HG03558 (cell line): ENCODE measurements around the gene ATP11C.
A peak's percentile ranks its signal among the peaks of the same experiment; 100 is the strongest.
"Not testable (repeated sequence)": the region's sequence is repeated elsewhere in the genome, so short reads cannot be mapped to it uniquely, and the experiment has no call there.

Experiments
- ATAC-seq: cut with Tn5 transposase; IDR thresholded peaks from one replicate; pipeline ENCODE4 v1.9.1; 2021; ENCODE audit warnings: moderate number of reproducible peaks; ENCODE audit not compliant: unreplicated experiment; ENCODE audit errors: extremely low read depth

Gene ATP11C

GRCh38 chrX:139929876-139930275 lies 3.0 kb downstream of the ATP11C start:
- no peak for ATAC-seq

DNA sequence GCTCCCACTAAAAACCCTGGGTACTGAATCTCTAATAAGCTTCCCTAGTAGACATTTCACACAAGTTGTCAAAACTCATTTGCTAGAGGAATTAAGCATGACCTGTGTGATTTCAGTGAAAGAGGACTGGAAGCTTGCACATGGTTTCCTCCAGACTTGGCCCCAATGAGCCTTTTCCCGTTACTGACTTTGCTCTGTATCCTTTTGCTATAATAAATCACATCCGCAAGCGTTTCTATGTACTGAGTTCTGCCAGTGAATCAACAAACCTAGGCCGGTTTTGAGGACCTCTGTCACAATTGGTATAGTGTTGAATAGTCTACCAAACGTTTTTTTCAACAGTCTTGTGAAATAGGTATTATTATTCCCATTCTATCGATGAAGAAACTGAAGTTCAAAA lies 8.2 kb downstream of the ATP11C start:
- ATAC-seq, result no peak

DNA sequence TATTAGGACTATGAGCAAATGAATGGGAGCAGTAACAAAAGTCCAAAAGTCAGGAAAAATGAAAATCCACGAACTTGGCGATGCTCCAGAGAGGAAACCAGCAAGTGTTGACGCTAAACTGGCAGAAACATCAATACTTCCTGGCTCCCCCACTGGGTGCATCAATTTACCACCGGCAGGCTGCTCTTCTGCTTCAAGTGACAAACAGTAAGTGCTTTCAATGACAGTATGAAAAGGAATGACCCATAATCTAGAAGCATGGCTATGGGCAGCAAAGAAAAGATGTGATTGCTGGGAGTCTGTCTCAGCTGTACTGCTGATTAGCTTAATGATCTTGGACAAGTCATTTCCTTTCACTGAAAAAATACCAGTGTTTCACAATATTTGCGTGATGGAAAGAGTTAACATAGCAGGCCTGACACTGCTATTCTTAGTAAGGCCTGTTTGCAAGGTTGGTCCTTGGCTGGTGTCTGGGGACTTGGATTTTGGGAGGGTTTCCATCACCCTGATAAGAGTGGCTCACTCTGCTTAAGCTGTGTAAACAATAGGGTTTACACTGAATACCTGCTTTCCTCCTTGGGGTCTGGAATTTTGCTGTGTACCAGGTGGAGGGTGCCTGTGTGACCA lies 8.7 kb downstream of the ATP11C start:
- no peak for ATAC-seq

- not testable (repeated sequence) for ATAC-seq
Observed at GRCh38 chrX:139921142-139921541, 11.7 kb downstream of the ATP11C start.

DNA sequence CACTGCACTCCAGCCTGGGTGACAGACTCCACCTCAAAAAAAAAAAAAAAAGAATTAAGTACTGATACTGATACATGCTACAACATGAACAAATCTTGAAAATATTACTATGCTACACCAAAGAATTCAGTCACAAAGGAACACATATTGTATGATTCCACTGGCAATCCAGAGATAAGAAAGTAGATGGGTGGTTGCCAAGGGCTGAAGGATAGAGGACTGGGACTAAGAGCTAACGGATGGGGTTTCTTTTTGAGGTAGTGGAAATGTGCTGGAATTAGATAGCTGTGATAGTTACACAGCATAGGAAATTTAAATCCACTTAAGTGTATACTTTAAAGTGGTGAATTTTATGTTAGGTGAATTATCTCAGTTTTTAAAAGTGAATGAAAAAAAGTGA lies 12.5 kb downstream of the ATP11C start:
- ATAC-seq, result no peak

DNA sequence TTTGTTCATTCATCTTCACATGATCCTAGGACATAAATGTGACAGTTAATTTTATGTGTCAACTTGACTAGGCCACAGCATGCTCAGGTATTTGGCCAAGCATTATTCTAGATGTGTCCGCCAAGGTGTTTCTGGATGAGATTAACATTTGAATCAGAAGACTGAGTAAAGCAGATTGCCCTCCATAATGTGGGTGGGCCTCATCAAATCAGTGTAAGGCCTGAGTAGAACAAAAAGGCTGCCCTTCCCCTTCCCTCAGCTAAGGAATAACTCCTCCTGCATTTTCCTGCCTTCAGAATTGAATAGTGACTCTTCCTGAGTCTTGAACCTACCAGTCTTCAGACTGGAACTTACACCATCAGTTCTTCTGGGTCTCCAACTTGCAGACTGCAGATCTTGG lies 18.4 kb downstream of the ATP11C start:
- no peak for ATAC-seq

- ATAC-seq, result peak; percentile 50
Observed at GRCh38 chrX:139909712-139910111, 23.1 kb downstream of the ATP11C start.

DNA sequence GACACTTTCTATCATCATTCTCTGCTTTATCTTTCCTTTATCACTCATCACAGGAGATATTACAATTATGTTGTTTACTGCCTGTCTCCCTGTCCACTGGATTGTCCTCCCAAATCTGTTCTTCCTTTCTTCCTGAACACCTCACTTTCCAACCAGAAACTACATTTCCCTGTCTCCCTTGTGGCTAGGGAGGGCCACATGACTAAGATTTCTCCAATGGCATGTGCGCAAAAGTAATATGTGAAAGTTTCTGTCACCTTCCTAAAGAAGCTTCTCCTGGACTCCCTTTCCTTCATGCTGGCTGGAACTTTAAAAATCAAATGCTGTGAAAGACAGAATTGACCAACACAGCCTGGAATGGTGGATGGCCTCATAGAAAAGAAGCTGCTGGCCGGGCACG lies 25.8 kb downstream of the ATP11C start:
- ATAC-seq, result no peak

DNA sequence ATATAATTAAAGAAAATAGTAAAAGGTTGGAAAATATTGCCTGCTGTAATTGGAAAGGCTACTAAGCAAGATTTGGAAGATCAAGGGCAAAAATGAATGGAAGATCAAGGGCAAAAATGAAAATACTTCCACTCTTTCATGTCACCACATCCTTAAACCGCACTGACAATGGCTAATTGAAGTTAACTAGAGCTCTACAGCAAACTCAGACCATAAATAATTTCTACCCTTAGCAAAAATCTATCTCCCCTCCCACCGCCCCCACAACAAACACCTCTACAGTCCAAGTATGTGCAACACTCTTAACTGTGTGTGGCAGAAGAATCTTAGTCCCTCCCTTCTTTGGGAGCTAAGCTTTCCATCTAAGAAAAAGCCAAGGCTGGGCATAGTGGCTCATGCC lies 27.1 kb downstream of the ATP11C start:
- ATAC-seq, result no peak

DNA sequence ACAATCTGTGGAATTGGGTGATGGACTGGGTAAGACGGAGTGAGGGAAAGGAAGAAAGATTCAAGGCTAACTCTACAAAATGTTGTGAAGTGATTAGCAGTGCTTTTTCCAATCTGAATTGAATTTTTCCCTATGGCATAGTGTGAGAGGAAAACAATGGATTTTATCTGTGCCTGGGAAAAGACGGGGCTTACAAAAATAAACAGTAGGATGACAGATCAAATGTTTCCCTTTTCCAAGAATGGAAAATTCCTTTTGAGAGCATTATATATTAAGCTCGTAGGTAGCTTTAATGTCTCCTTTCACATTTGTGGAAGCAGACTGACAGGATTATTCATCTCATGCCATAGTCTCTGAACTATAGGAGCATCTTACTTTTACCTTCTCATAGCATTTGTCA lies 27.8 kb downstream of the ATP11C start:
- no peak for ATAC-seq

DNA sequence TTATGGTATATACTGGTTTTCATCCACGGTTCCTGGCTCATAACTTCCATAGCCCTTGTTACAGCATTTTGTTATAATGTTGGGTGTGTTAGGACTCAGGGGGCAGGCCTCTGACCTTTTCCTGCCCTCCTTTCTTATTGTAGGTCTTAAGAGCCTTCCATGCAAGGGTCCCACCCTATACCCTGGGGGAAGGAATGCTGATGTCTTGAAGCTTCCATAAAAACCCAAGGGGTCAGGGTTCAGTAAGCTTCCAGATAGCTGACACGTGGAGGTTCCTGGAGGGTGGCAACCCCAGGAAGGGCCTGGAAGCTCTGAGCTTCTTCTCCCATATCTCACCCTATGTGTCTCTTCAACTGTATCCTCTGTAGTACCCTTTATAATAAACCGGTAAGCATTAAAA lies 29.6 kb downstream of the ATP11C start:
- ATAC-seq, result no peak

- ATAC-seq, result no peak
Observed at GRCh38 chrX:139902559-139902958, 30.3 kb downstream of the ATP11C start.

GRCh38 chrX:139898334-139898733 lies 34.5 kb downstream of the ATP11C start:
- no peak for ATAC-seq

GRCh38 chrX:139892512-139892911 lies 40.3 kb downstream of the ATP11C start:
- peak; percentile 67 for ATAC-seq

DNA sequence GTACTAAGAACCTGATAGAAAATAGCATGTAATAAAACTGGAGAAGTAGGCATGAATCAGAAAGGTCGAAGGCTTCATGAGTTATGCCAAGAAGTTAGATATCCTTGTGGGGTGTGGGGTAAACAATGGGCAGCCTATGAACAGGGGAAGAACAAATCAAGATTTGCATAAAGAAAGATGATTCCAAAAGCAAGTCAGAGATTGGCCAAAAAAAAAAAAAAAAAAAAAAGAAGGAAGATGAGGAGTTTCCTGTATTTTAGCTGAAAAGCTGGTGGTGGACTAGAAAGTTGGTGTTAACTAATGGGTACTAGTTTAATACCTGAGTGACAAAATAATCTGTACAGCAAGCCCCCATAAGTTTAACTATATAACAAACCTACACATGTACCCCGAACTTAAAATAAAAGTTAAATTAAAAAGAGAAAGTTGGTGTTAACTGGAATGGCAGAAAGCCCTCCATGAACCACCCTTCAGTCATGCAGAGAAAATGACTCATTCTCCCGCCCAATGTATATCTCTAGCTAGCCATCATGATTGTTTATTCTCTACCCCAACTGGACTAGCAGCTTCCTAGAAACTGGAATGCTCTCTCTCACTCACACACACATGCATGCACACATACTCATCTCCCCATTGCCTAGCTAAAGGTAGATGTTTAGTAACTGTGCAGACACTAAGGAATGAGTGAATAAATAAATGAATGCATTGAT lies 41.7 kb downstream of the ATP11C start:
- no peak for ATAC-seq

DNA sequence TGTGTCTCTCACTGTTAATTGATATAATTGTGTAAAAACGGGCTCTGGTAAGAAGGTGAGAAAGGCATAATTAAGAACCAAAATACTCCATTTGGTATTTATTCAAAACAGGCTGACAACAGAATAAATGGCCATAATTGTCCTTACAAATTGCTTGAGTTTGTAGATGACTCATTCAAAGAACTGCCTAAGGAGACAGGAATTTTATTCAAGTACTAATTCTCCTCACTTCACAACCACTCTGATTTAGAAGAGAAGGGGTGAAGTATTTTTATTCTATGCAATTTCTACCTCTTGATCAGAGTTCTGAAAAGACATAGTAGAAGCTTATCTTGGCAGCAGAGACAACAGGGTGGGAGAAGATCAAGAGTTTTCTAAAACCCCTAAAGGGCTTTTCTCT lies 43.1 kb downstream of the ATP11C start:
- no peak for ATAC-seq

- no peak for ATAC-seq
Observed at GRCh38 chrX:139883984-139884383, 48.9 kb downstream of the ATP11C start.

DNA sequence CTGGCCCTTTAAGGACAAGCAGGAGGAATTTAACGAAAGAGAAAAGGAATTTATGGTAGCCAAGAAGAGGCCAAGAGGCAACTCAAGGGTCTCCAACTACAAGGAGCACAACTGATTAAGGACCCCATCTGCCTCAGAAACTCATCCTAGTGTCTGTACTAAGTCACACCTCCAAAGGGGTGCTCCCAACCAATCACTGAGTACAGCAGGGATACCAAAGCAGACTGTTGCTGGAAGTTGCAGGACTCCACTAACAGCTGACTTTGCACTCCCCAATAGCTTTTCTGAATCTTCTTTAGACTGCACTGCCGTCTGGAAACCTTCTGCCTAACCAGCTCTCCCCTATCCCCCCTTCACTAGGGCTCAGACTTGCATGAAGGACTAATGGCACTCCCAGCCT lies 50.6 kb downstream of the ATP11C start:
- ATAC-seq, result no peak

- ATAC-seq, result no peak
Observed at GRCh38 chrX:139881572-139881971, 51.3 kb downstream of the ATP11C start.

GRCh38 chrX:139881130-139881529 lies 51.7 kb downstream of the ATP11C start:
- ATAC-seq, result no peak

- no peak for ATAC-seq
Observed at GRCh38 chrX:139877710-139878414, 55.0 kb downstream of the ATP11C start.

DNA sequence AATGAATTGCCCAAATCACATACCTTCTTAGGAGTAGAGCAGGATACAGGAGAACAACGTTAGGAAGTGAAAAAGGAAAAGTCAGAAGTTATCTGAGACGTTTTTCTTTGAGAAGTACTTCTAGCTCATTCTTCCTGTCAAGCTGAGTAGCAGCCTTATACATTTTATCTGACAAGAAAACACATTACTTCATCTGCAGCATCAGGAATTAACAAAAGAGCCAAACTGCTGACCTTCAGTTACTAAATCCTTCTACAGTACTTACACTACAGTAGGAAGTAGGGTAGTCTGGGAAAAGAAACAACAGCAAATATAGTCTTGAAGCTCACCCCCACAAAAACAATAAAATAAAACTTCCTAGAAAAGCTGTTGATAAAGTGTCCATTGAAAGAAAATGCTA lies 57.0 kb downstream of the ATP11C start:
- no peak for ATAC-seq
